H1 (cell line): ENCODE data around the gene FAR2. TPM values are rescaled to one million over a fixed set of nuclear protein-coding genes. Genes with fewer than 3 reads are reported as not detected.

Source experiments
- CTCF ChIA-PET: fragments of 300-600 bp; sonication (Branson Sonifier 250); formaldehyde crosslinking; loops from one replicate; lab custom pipeline; 2021; ENCODE audit not compliant: partially characterized antibody; lab: Charles Lee
- POLR2A ChIA-PET: fragments of 300-600 bp; sonication (Branson Sonifier 250); formaldehyde crosslinking; loops from one replicate; lab custom pipeline; 2021; ENCODE audit warnings: inconsistent platforms; ENCODE audit not compliant: partially characterized antibody; lab: Charles Lee
- DNase-seq, 2 experiments: peaks; one replicate each; pipeline versions ENCODE4 v3.0.0 to v3.0.0-alpha.2; 2010 to 2022; ENCODE audit warnings: low spot score in 2 of 2, low read depth in 1 of 2, mixed read lengths in 1 of 2
- FAIRE-seq: peaks from 2 replicates; lab custom pipeline; 2011; peaks lifted over from hg19 to GRCh38; lab: Jason Lieb, UNC
- H2AFZ ChIP-seq: 2 replicates; pipeline ENCODE4 v1.8.1; 2012; ENCODE audit warnings: low read length, inconsistent platforms
- H2AK5ac ChIP-seq: 2 replicates; pipeline ENCODE4 v1.6.1; 2013; ENCODE audit warnings: low read depth, low read length
- H2BK120ac ChIP-seq: replicated peaks from 2 replicates; pipeline ENCODE3; 2013; ENCODE audit warnings: low read depth, low read length, inconsistent platforms
- H2BK12ac ChIP-seq: 2 replicates; pipeline ENCODE4 v1.6.1; 2013; ENCODE audit warnings: low read depth, low read length
- H2BK15ac ChIP-seq: 2 replicates; pipeline ENCODE4 v1.6.1; 2013; ENCODE audit warnings: low read length
- H2BK20ac ChIP-seq: 2 replicates; pipeline ENCODE4 v1.6.1; 2013; ENCODE audit warnings: low read length
- H2BK5ac ChIP-seq: 2 replicates; pipeline ENCODE4 v1.6.1; 2013; ENCODE audit warnings: low read depth, low read length
- H3K14ac ChIP-seq: 2 replicates; pipeline ENCODE4 v1.6.1; 2013; ENCODE audit warnings: inconsistent platforms; ENCODE audit not compliant: insufficient read length
- H3K18ac ChIP-seq: 2 replicates; pipeline ENCODE4 v1.6.1; 2013; ENCODE audit warnings: low read length; ENCODE audit errors: extremely low read depth
- H3K23ac ChIP-seq: 2 replicates; pipeline ENCODE4 v1.6.1; 2013; ENCODE audit warnings: inconsistent platforms; ENCODE audit not compliant: insufficient read length
- H3K23me2 ChIP-seq: 2 replicates; pipeline ENCODE4 v1.6.1; 2013; ENCODE audit warnings: low read depth, low read length
- H3K27ac ChIP-seq: 2 replicates; pipeline ENCODE4 v1.6.1; 2011; ENCODE audit warnings: low read depth, low read length, inconsistent platforms
- H3K27me3 ChIP-seq, 4 experiments: replicated peaks in 1 of 4; 1 replicate in 1 of 4; 2 replicates in 3 of 4; pipeline versions ENCODE4 v1.6.1 to v1.8.1; 2011 to 2013; ENCODE audit warnings: low read length in 3 of 4, mild to moderate bottlenecking in 3 of 4, inconsistent platforms in 2 of 4, mixed read lengths in 2 of 4, moderate library complexity in 1 of 4; ENCODE audit not compliant: control insufficient read depth in 3 of 4, insufficient read depth in 3 of 4; ENCODE audit errors: extremely low read depth in 1 of 4
- H3K36me3 ChIP-seq, 4 experiments: 2 replicates each; pipeline versions ENCODE4 v1.6.1 to v1.8.1; 2011 to 2013; ENCODE audit warnings: mild to moderate bottlenecking in 4 of 4, low read length in 3 of 4, moderate library complexity in 2 of 4, control low read depth in 1 of 4, inconsistent platforms in 1 of 4; ENCODE audit not compliant: insufficient read depth in 4 of 4, control insufficient read depth in 2 of 4
- H3K4ac ChIP-seq: replicated peaks from 2 replicates; pipeline ENCODE3; 2013; ENCODE audit warnings: low read length, low read depth, mixed read lengths, inconsistent platforms; ENCODE audit not compliant: insufficient read length
- H3K4me1 ChIP-seq, 4 experiments: replicated peaks in 1 of 4; 1 replicate in 1 of 4; 2 replicates in 3 of 4; pipeline versions ENCODE4 v1.6.1 to v1.8.1; 2011 to 2013; ENCODE audit warnings: low read length in 3 of 4, inconsistent platforms in 2 of 4, mixed read lengths in 1 of 4; ENCODE audit not compliant: insufficient read depth in 4 of 4, control insufficient read depth in 3 of 4
- H3K4me2 ChIP-seq, 2 experiments: 2 replicates each; pipeline versions ENCODE4 v1.6.1 to v1.8.1; 2011 to 2013; ENCODE audit warnings: low read depth in 2 of 2, low read length in 2 of 2, control low read depth in 1 of 2, inconsistent platforms in 1 of 2, mild to moderate bottlenecking in 1 of 2; ENCODE audit not compliant: insufficient read depth in 1 of 2
- H3K4me3 ChIP-seq, 4 experiments: fragments of 200-600, 300-600 bp in 1 of 4; sonication (generic), shearing (Covaris generic), sonication (Bioruptor Twin) in 1 of 4; 2 replicates each; pipeline versions ENCODE4 v1.5.1 to v1.8.1; 2011 to 2016; ENCODE audit warnings: low read length in 4 of 4, low read depth in 3 of 4, control low read depth in 2 of 4, inconsistent platforms in 2 of 4, mild to moderate bottlenecking in 2 of 4, mixed read lengths in 1 of 4, moderate library complexity in 1 of 4; ENCODE audit not compliant: insufficient read depth in 2 of 4; ENCODE audit errors: extremely low read depth in 1 of 4
- H3K56ac ChIP-seq: replicated peaks from 2 replicates; pipeline ENCODE3; 2013; ENCODE audit warnings: low read depth, mild to moderate bottlenecking, mixed read lengths, low read length, inconsistent platforms; ENCODE audit not compliant: insufficient read length
- H3K79me1 ChIP-seq: 2 replicates; pipeline ENCODE4 v1.6.1; 2013; ENCODE audit warnings: low read depth, low read length, control low read depth
- H3K79me2 ChIP-seq, 2 experiments: 2 replicates each; pipeline versions ENCODE4 v1.6.1 to v1.8.1; 2012 to 2013; ENCODE audit warnings: low read length in 2 of 2, mild to moderate bottlenecking in 2 of 2, inconsistent platforms in 1 of 2; ENCODE audit not compliant: insufficient read depth in 2 of 2, control insufficient read depth in 1 of 2
- H3K9ac ChIP-seq, 4 experiments: replicated peaks in 1 of 4; 1 replicate in 1 of 4; 2 replicates in 3 of 4; pipeline versions ENCODE4 v1.6.1 to v1.8.1; 2011 to 2013; ENCODE audit warnings: low read depth in 3 of 4, low read length in 3 of 4, control low read depth in 2 of 4, mild to moderate bottlenecking in 2 of 4, moderate library complexity in 2 of 4, inconsistent platforms in 1 of 4; ENCODE audit errors: extremely low read depth in 1 of 4
- H3K9me3 ChIP-seq, 2 experiments: 2 replicates each; pipeline versions ENCODE4 v1.6.1 to v1.8.1; 2012 to 2013; ENCODE audit warnings: mild to moderate bottlenecking in 2 of 2, moderate library complexity in 2 of 2, control low read depth in 1 of 2, inconsistent platforms in 1 of 2, low read depth in 1 of 2, low read length in 1 of 2, mixed read lengths in 1 of 2; ENCODE audit not compliant: insufficient read depth in 2 of 2
- H4K20me1 ChIP-seq, 2 experiments: replicated peaks in 1 of 2; 2 replicates each; pipeline versions ENCODE3 to v1.8.1; 2011 to 2013; ENCODE audit warnings: inconsistent platforms in 2 of 2, low read length in 2 of 2, mild to moderate bottlenecking in 1 of 2; ENCODE audit not compliant: insufficient read depth in 2 of 2, control insufficient read depth in 1 of 2
- H4K5ac ChIP-seq: 2 replicates; pipeline ENCODE4 v1.6.1; 2013; ENCODE audit warnings: low read length, low read depth, mixed read lengths, inconsistent platforms; ENCODE audit not compliant: insufficient read length
- H4K8ac ChIP-seq: 2 replicates; pipeline ENCODE4 v1.8.0; 2013; ENCODE audit warnings: mild to moderate bottlenecking, moderate library complexity, low read length, inconsistent platforms; ENCODE audit not compliant: insufficient read depth; ENCODE audit errors: extremely low read depth
- H4K91ac ChIP-seq: replicated peaks from 2 replicates; pipeline ENCODE3; 2013; ENCODE audit warnings: low read length, mixed read lengths, inconsistent platforms; ENCODE audit not compliant: insufficient read length
- ASH2L ChIP-seq: fragments of 200-600, 300-600 bp; sonication (generic); IDR thresholded peaks from one replicate; pipeline ENCODE4 v1.7.1; 2017; ENCODE audit warnings: low read length
- BRCA1 ChIP-seq: IDR thresholded peaks from 2 replicates; pipeline ENCODE4 v1.6.1; 2012; ENCODE audit warnings: low read depth, low read length, improper control_type of control experiment
- CEBPB ChIP-seq: IDR thresholded peaks from 2 replicates; pipeline ENCODE4 v1.6.1; 2012; ENCODE audit warnings: low read depth, low read length
- CHD2 ChIP-seq: IDR thresholded peaks from 2 replicates; pipeline ENCODE4 v1.6.1; 2012; ENCODE audit warnings: low read length, improper control_type of control experiment
- CTBP2 ChIP-seq: IDR thresholded peaks from 2 replicates; pipeline ENCODE4 v1.7.0; 2011; ENCODE audit warnings: borderline replicate concordance, mild to moderate bottlenecking, moderate library complexity, mixed read lengths, low read length; ENCODE audit not compliant: insufficient read depth, insufficient read length
- EZH2 ChIP-seq: fragments of 200-600 bp; sonication (generic); IDR thresholded peaks from 2 replicates; pipeline ENCODE4 v1.7.1; 2012; ENCODE audit warnings: low read depth, mild to moderate bottlenecking, moderate library complexity, low read length, inconsistent platforms; ENCODE audit not compliant: severe bottlenecking
- GABPA ChIP-seq: IDR thresholded peaks from 2 replicates; pipeline ENCODE4 v1.6.1; 2011; ENCODE audit warnings: mild to moderate bottlenecking, low read length, moderate library complexity, borderline replicate concordance; ENCODE audit not compliant: insufficient read depth
- KDM5A ChIP-seq: fragments of 200-600 bp; IDR thresholded peaks from 2 replicates; pipeline ENCODE4 v1.7.1; 2012; ENCODE audit warnings: mild to moderate bottlenecking, low read length, inconsistent platforms, mixed read lengths
- POU5F1 ChIP-seq: IDR thresholded peaks from 2 replicates; pipeline ENCODE4 v1.6.1; 2011; ENCODE audit warnings: low read depth, mild to moderate bottlenecking, low read length, moderate library complexity
- RAD21 ChIP-seq, 2 experiments: IDR thresholded peaks in 1 of 2; conservative IDR thresholded peaks in 1 of 2; 2 replicates each; pipeline ENCODE4 v1.6.1; 2011; ENCODE audit warnings: low read depth in 2 of 2, low read length in 2 of 2, improper control_type of control experiment in 1 of 2, inconsistent platforms in 1 of 2, mild to moderate bottlenecking in 1 of 2, moderate library complexity in 1 of 2
- RBBP5 ChIP-seq: IDR thresholded peaks from 2 replicates; pipeline ENCODE4 v1.7.1; 2012; ENCODE audit warnings: low read depth, mild to moderate bottlenecking, inconsistent platforms, low read length, moderate library complexity, borderline replicate concordance
- SIRT6 ChIP-seq: IDR thresholded peaks from one replicate; pipeline ENCODE4 v1.7.1; 2012; ENCODE audit warnings: low read length, inconsistent platforms
- SUZ12 ChIP-seq: fragments of 200-600 bp; sonication (generic); IDR thresholded peaks from 2 replicates; pipeline ENCODE4 v1.6.1; 2012; ENCODE audit warnings: mild to moderate bottlenecking, inconsistent platforms, low read length, moderate library complexity, mixed read lengths
- USF2 ChIP-seq: IDR thresholded peaks from 2 replicates; pipeline ENCODE4 v1.6.1; 2011; ENCODE audit warnings: low read length, improper control_type of control experiment
- WGBS, 2 experiments: shearing (Covaris generic) in 1 of 2; methylation state at CpG; one replicate each; pipeline versions ENCODE4 v1.1.6 to v1.1.7; 2013 to 2015; ENCODE audit warnings: low lambda C conversion rate in 2 of 2, mixed read lengths in 2 of 2, inconsistent platforms in 1 of 2, low coverage in 1 of 2, missing lambda C conversion rate in 1 of 2; ENCODE audit not compliant: insufficient replicate concordance in 2 of 2, insufficient coverage in 1 of 2, insufficient read length in 1 of 2; ENCODE audit errors: extremely low coverage in 1 of 2, missing lambda C conversion rate in 1 of 2; 5-methylcytosine and 5-hydroxymethylcytosine counted together
- polyA plus RNA-seq, 7 experiments: library from polyadenylated mRNA; depleted of rRNA in 3 of 7; stranded (reverse) in 5 of 7; unstranded in 2 of 7; fragments of >200 nt in 5 of 7; fragments of 200-250 nt in 2 of 7; gene quantifications; 1 replicate in 5 of 7; 2 replicates in 1 of 7; 4 replicates in 1 of 7; pipeline versions ENCODE4 v1.2.1 to v1.2.3, GENCODE V29; 2011 to 2013; ENCODE audit warnings: missing spikeins in 2 of 7, mixed read lengths in 2 of 7
- total RNA-seq: library from RNA; stranded (reverse); fragmentation: NEBNext Ultra II Directional; extraction: Animal tissue kit (Norgen Biotek cat#: 25700); gene quantifications from 2 replicates; pipeline ENCODE4 v1.2.1, GENCODE V29; 2021

Gene FAR2
- total and polyA plus RNA-seq, 2 of the 8 experiments (the other 6 are each of a cell fraction or from before 2014, with no cell fraction given): 24.0 to 24.1 TPM

- DNase-seq (no peak), FAIRE-seq (no peak)
- no peaks in the 10 kb centered on the region for H3K9me3 ChIP-seq
- no peak overlapping the region for H2AFZ ChIP-seq
- H4K91ac ChIP-seq: no peak overlapping the region
- peaks cover 0 to 2% (median under 1%) of the 10 kb centered on the region in 4 experiments; a peak in 3 of 7 replicates for H3K4me1 ChIP-seq
- no peaks in the 10 kb centered on the region for H3K23me2 ChIP-seq
- POLR2A ChIA-PET: no interaction called here
- no peak overlapping the region for H3K4me3 ChIP-seq
- no peak overlapping the region for H3K4me2 ChIP-seq
- H3K27me3 ChIP-seq: no peaks in the 10 kb centered on the region
- no peak overlapping the region for H4K8ac ChIP-seq
- no peak overlapping the region for H3K9ac ChIP-seq
- H3K4ac ChIP-seq: no peak overlapping the region
- WGBS, 2 experiments: 87% methylated on average over 1 of the region's 1 CpG; no CpG with 5 or more reads in 1 of the 2 experiments
- no peaks in the 10 kb centered on the region for H3K36me3 ChIP-seq
- H4K5ac ChIP-seq: no peak overlapping the region
- H3K14ac ChIP-seq: no peak overlapping the region
- CTCF ChIA-PET: no interaction called here
- no peaks in the 10 kb centered on the region for H3K79me1 ChIP-seq
- H3K23ac ChIP-seq: no peak overlapping the region
- no peak overlapping the region for H3K27ac ChIP-seq
- H2BK5ac ChIP-seq: no peak overlapping the region
- H4K20me1 ChIP-seq: no peaks in the 10 kb centered on the region
- no peaks in the 10 kb centered on the region for H3K79me2 ChIP-seq
- no peak overlapping the region for H3K18ac ChIP-seq
- no peak overlapping the region for H2BK20ac ChIP-seq
- no peak overlapping the region for H2BK12ac ChIP-seq
- H2BK120ac ChIP-seq: no peak overlapping the region
- H3K56ac ChIP-seq: no peak overlapping the region
- no peak overlapping the region for H2BK15ac ChIP-seq
- no peak overlapping the region for H2AK5ac ChIP-seq
- TF ChIP-seq ASH2L: no peak
- TF ChIP-seq RAD21 (IDR thresholded peaks at IDR 0.05 in 1 of 2, conservative IDR thresholded peaks at IDR 0.05 in 1 of 2; ENCODE audit: low read depth in 2 of 2, low read length in 2 of 2): no peak
- TF ChIP-seq CEBPB: no peak
- no peak for TF ChIP-seq EZH2
- no peak for TF ChIP-seq BRCA1
- no peak for TF ChIP-seq CHD2
- TF ChIP-seq SUZ12: no peak
- TF ChIP-seq CTBP2: no peak
- TF ChIP-seq SIRT6: no peak
- no peak for TF ChIP-seq KDM5A
- TF ChIP-seq USF2: no peak
- no peak for TF ChIP-seq RBBP5
- TF ChIP-seq POU5F1: no peak
- TF ChIP-seq GABPA: no peak
Observed at GRCh38 chr12:29222200-29222599, 73.1 kb downstream of the FAR2 start.
